ENCODE results near the gene CDR2.

The CDR2 gene

GRCh38 chr16:22317001-22317530 lies 57.4 kb downstream of the CDR2 start:
- Histone ChIP-seq H3K79me2 (ENCODE audit: low read length) (peaks cover 14% of the 10 kb centered on the region), H4K20me1 (ENCODE audit: insufficient read depth, low read length) (no peaks in the 10 kb centered on the region), H3K9me3 (replicated peaks; ENCODE audit: insufficient read depth, low read length) (no peaks in the 10 kb centered on the region), H2AFZ (ENCODE audit: low read length) (no peak overlapping the region), H3K27ac (ENCODE audit: low read length) (no peak overlapping the region), H3K36me3 (replicated peaks; ENCODE audit: insufficient read depth, low read length) (0 out of 2 replicates have a peak, but pooled peaks cover 3% of the 10 kb centered on the region), H3K9me2 (replicated peaks; ENCODE audit: insufficient read depth, low read length) (no peaks in the 10 kb centered on the region), H3K4me2 (ENCODE audit: low read depth, low read length) (no peak overlapping the region), H3K4me1 (ENCODE audit: low read length) (no peaks in the 10 kb centered on the region), H3K9ac (ENCODE audit: low read length) (no peak overlapping the region), H3K27me3 (replicated peaks; ENCODE audit: insufficient read depth, low read length) (no peaks in the 10 kb centered on the region), H3K4me3 (ENCODE audit: low read length) (no peak overlapping the region), H3F3A (ENCODE audit: insufficient read depth, low read length) (no peaks in the 10 kb centered on the region)
- no peak for DNase-seq
- TF ChIP-seq EZH2phosphoT487 (IDR thresholded peaks at IDR 0.05; ENCODE audit: low read length) (no peak), EZH2 (optimal IDR thresholded peaks at IDR 0.05; ENCODE audit: low read depth, low read length) (no peak)
- TF ChIP-seq, protein P1, sequence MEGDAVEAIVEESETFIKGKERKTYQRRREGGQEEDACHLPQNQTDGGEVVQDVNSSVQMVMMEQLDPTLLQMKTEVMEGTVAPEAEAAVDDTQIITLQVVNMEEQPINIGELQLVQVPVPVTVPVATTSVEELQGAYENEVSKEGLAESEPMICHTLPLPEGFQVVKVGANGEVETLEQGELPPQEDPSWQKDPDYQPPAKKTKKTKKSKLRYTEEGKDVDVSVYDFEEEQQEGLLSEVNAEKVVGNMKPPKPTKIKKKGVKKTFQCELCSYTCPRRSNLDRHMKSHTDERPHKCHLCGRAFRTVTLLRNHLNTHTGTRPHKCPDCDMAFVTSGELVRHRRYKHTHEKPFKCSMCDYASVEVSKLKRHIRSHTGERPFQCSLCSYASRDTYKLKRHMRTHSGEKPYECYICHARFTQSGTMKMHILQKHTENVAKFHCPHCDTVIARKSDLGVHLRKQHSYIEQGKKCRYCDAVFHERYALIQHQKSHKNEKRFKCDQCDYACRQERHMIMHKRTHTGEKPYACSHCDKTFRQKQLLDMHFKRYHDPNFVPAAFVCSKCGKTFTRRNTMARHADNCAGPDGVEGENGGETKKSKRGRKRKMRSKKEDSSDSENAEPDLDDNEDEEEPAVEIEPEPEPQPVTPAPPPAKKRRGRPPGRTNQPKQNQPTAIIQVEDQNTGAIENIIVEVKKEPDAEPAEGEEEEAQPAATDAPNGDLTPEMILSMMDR (IDR thresholded peaks at IDR 0.05; ENCODE audit: low read length), result no peak

- TF ChIP-seq, protein P1 (IDR thresholded peaks at IDR 0.05; ENCODE audit: low read length), result no peak
- TF ChIP-seq EZH2phosphoT487 (IDR thresholded peaks at IDR 0.05; ENCODE audit: low read length) (no peak), EZH2 (optimal IDR thresholded peaks at IDR 0.05; ENCODE audit: low read depth, low read length) (no peak)
- DNase-seq, result no peak
- Histone ChIP-seq H3K9ac (ENCODE audit: low read length) (no peak overlapping the region), H3K27ac (ENCODE audit: low read length) (no peak overlapping the region), H4K20me1 (ENCODE audit: insufficient read depth, low read length) (no peaks in the 10 kb centered on the region), H3K27me3 (replicated peaks; ENCODE audit: insufficient read depth, low read length) (no peaks in the 10 kb centered on the region), H3K9me3 (replicated peaks; ENCODE audit: insufficient read depth, low read length) (no peaks in the 10 kb centered on the region), H3K9me2 (replicated peaks; ENCODE audit: insufficient read depth, low read length) (no peaks in the 10 kb centered on the region), H3F3A (ENCODE audit: insufficient read depth, low read length) (no peaks in the 10 kb centered on the region), H3K4me1 (ENCODE audit: low read length) (no peaks in the 10 kb centered on the region), H3K79me2 (ENCODE audit: low read length) (peaks cover 13% of the 10 kb centered on the region), H3K36me3 (replicated peaks; ENCODE audit: insufficient read depth, low read length) (peaks cover 6% of the 10 kb centered on the region; the same call in 1 of the 2 replicates), H2AFZ (ENCODE audit: low read length) (no peak overlapping the region), H3K4me2 (ENCODE audit: low read depth, low read length) (no peak overlapping the region), H3K4me3 (ENCODE audit: low read length) (no peak overlapping the region)
Measured at GRCh38 chr16:22316411-22316811, 58.0 kb downstream of the CDR2 start.

DNA sequence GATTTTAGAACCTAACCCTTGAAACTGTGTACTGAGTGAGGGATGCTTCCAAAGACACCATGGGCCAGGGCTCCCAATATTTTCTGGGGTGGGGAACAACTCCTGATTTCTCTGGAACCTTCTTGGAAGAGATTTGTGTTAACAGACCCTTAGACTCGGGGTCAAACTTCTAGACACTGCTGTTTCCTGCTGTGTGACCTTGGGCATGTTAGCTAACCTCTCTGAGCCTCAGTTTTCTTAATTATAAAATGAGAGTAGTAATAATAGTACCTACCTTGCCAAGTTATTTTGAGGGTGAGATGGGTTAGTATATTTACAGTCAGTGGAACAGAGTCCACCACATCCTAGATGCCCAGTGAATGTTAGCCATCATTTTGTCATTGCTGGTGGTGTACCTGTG lies 58.4 kb downstream of the CDR2 start:
- Histone ChIP-seq H2AFZ (ENCODE audit: low read length) (no peak overlapping the region), H3F3A (ENCODE audit: insufficient read depth, low read length) (no peaks in the 10 kb centered on the region), H3K4me3 (ENCODE audit: low read length) (no peak overlapping the region), H3K4me1 (ENCODE audit: low read length) (no peaks in the 10 kb centered on the region), H3K4me2 (ENCODE audit: low read depth, low read length) (no peak overlapping the region), H3K79me2 (ENCODE audit: low read length) (peaks cover 9% of the 10 kb centered on the region), H3K36me3 (replicated peaks; ENCODE audit: insufficient read depth, low read length) (peaks cover 6% of the 10 kb centered on the region; the same call in 1 of the 2 replicates), H3K27me3 (replicated peaks; ENCODE audit: insufficient read depth, low read length) (no peaks in the 10 kb centered on the region), H3K27ac (ENCODE audit: low read length) (no peak overlapping the region), H4K20me1 (ENCODE audit: insufficient read depth, low read length) (no peaks in the 10 kb centered on the region), H3K9me3 (replicated peaks; ENCODE audit: insufficient read depth, low read length) (no peaks in the 10 kb centered on the region), H3K9me2 (replicated peaks; ENCODE audit: insufficient read depth, low read length) (no peaks in the 10 kb centered on the region), H3K9ac (ENCODE audit: low read length) (no peak overlapping the region)
- DNase-seq, result no peak
- TF ChIP-seq EZH2 (optimal IDR thresholded peaks at IDR 0.05; ENCODE audit: low read depth, low read length), result no peak
- TF ChIP-seq EZH2phosphoT487 (IDR thresholded peaks at IDR 0.05; ENCODE audit: low read length), result no peak
- TF ChIP-seq, protein P1 (IDR thresholded peaks at IDR 0.05; ENCODE audit: low read length), result no peak

All from MM.1S (cell line).